GM12878 (cell line): Measurements from ENCODE around the gene PTPRD. TPM values are rescaled to one million over a fixed set of nuclear protein-coding genes. Genes with fewer than 3 reads are reported as not detected.

Experiments
- ATAC-seq: fragments of 200-7000 bp; cut with Tn5 transposase; 3 replicates; pipeline ENCODE4 v1.9.1; 2020; ENCODE audit warnings: mild to moderate bottlenecking, moderate library complexity
- BruUV-seq: library from RNA; stranded (reverse); fragments of 400-500 nt; replicated peaks from 2 replicates; lab custom pipeline; 2021; lab: Mats Ljungman, UMichigan
- CTCF ChIA-PET: fragments of 300-600 bp; sonication (Branson Sonifier 250); formaldehyde crosslinking; extraction: SDS; loops from one replicate; lab custom pipeline; 2021; ENCODE audit warnings: inconsistent platforms; lab: Yijun Ruan, JAX
- POLR2A ChIA-PET: fragments of 350-600 bp; formaldehyde crosslinking; extraction: SDS; loops from one replicate; lab custom pipeline; 2021; ENCODE audit warnings: inconsistent platforms; lab: Charles Lee
- RAD21 ChIA-PET: fragments of 300-600 bp; sonication (Branson Sonifier 250); formaldehyde crosslinking; loops from one replicate; lab custom pipeline; 2023; ENCODE audit warnings: antibody characterized with exemption; ENCODE audit not compliant: unreplicated experiment; lab: Charles Lee
- SMC1A ChIA-PET: fragments of 300-600 bp; sonication (Branson Sonifier 250); formaldehyde crosslinking; loops from one replicate; lab custom pipeline; 2023; ENCODE audit not compliant: unreplicated experiment, uncharacterized antibody; lab: Charles Lee
- DNase-seq: peaks from one replicate; pipeline ENCODE4 v3.0.0-alpha.2; 2011; ENCODE audit warnings: low read depth, low spot score
- FAIRE-seq: peaks from 3 replicates; lab custom pipeline; 2011; peaks lifted over from hg19 to GRCh38; lab: Jason Lieb, UNC
- H2AFZ ChIP-seq: 2 replicates; pipeline ENCODE4 v1.6.0; 2011; ENCODE audit warnings: low read depth, low read length, control low read depth; ENCODE audit not compliant: control insufficient read depth
- H3K27ac ChIP-seq: 2 replicates; pipeline ENCODE4 v1.5.1; 2011; ENCODE audit warnings: control low read depth; ENCODE audit not compliant: control insufficient read depth, insufficient read depth
- H3K27me3 ChIP-seq, 2 experiments: replicated peaks in 1 of 2; 2 replicates each; pipeline versions ENCODE4 v1.6.0 to v1.6.1; 2011; ENCODE audit warnings: low read length in 1 of 2; ENCODE audit not compliant: control insufficient read depth in 2 of 2, insufficient read depth in 2 of 2
- H3K36me3 ChIP-seq, 2 experiments: 2 replicates each; pipeline ENCODE4 v1.5.1; 2011; ENCODE audit warnings: low read length in 1 of 2; ENCODE audit not compliant: control insufficient read depth in 2 of 2, insufficient read depth in 2 of 2
- H3K4me1 ChIP-seq: 2 replicates; pipeline ENCODE4 v1.6.1; 2011; ENCODE audit warnings: mild to moderate bottlenecking, low read length, moderate library complexity, mixed read lengths; ENCODE audit not compliant: control insufficient read depth, insufficient read depth
- H3K4me2 ChIP-seq: 2 replicates; pipeline ENCODE4 v1.6.0; 2011; ENCODE audit warnings: control low read depth; ENCODE audit not compliant: control insufficient read depth, insufficient read depth
- H3K4me3 ChIP-seq: fragments of 200-600 bp; sonication (generic); 2 replicates; pipeline ENCODE4 v1.5.1; 2016
- H3K79me2 ChIP-seq: 2 replicates; pipeline ENCODE4 v1.6.0; 2011; ENCODE audit warnings: low read length; ENCODE audit not compliant: control insufficient read depth, insufficient read depth
- H3K9ac ChIP-seq: 2 replicates; pipeline ENCODE4 v1.8.0; 2011; ENCODE audit warnings: low read length, control low read depth, mixed read lengths; ENCODE audit not compliant: control insufficient read depth, insufficient read depth
- H3K9me3 ChIP-seq: replicated peaks from 3 replicates; pipeline ENCODE4 v1.5.1; 2011; ENCODE audit warnings: mild to moderate bottlenecking, low read length; ENCODE audit not compliant: control insufficient read depth, insufficient read depth
- H4K20me1 ChIP-seq: 2 replicates; pipeline ENCODE4 v1.6.0; 2011; ENCODE audit not compliant: control insufficient read depth, insufficient read depth
- BRCA1 ChIP-seq: IDR thresholded peaks from 2 replicates; pipeline ENCODE4 v1.6.1; 2011; ENCODE audit warnings: low read depth, low read length, improper control_type of control experiment
- CHD1 ChIP-seq: IDR thresholded peaks from 2 replicates; pipeline ENCODE4 v1.6.1; 2012; ENCODE audit warnings: low read depth, low read length, improper control_type of control experiment
- EP300 ChIP-seq, 2 experiments: fragments of 150-350 bp in 1 of 2; IDR thresholded peaks; 2 replicates each; pipeline ENCODE4 v1.6.1; 2011 to 2012; ENCODE audit warnings: low read depth in 2 of 2, low read length in 2 of 2, borderline replicate concordance in 1 of 2, improper control_type of control experiment in 1 of 2, inconsistent platforms in 1 of 2; ENCODE audit not compliant: control insufficient read depth in 1 of 2
- HCFC1 ChIP-seq: fragments of 150-350 bp; IDR thresholded peaks from 2 replicates; pipeline ENCODE4 v1.6.1; 2014; ENCODE audit warnings: low read length
- HDAC2 ChIP-seq: fragments of 200-600 bp; sonication (generic); IDR thresholded peaks from 2 replicates; pipeline ENCODE4 v1.6.1; 2017
- HDGF ChIP-seq: fragments of 450-650 bp; IDR thresholded peaks from 2 replicates; pipeline ENCODE4 v1.6.1; 2016; ENCODE audit warnings: antibody characterized with exemption
- IKZF1 ChIP-seq: fragments of 450-650 bp; conservative IDR thresholded peaks from 2 replicates; pipeline ENCODE4 v1.6.1; 2017; ENCODE audit warnings: antibody characterized with exemption, mild to moderate bottlenecking
- JUND ChIP-seq: IDR thresholded peaks from 2 replicates; pipeline ENCODE4 v1.6.1; 2012; ENCODE audit warnings: low read depth, mild to moderate bottlenecking, low read length, improper control_type of control experiment, moderate library complexity
- MEF2A ChIP-seq: IDR thresholded peaks from 2 replicates; pipeline ENCODE4 v1.6.1; 2011; ENCODE audit warnings: low read depth, mild to moderate bottlenecking, low read length, moderate library complexity; ENCODE audit not compliant: insufficient read depth
- NBN ChIP-seq: fragments of 450-650 bp; IDR thresholded peaks from 2 replicates; pipeline ENCODE4 v1.6.1; 2016
- PML ChIP-seq: IDR thresholded peaks from 2 replicates; pipeline ENCODE4 v1.6.1; 2012; ENCODE audit warnings: low read length, inconsistent platforms
- SMAD5 ChIP-seq: IDR thresholded peaks from 2 replicates; pipeline ENCODE4 v1.6.1; 2016; ENCODE audit warnings: antibody characterized with exemption, low read depth
- SPI1 ChIP-seq: IDR thresholded peaks from 2 replicates; pipeline ENCODE4 v1.6.1; 2011; ENCODE audit warnings: low read depth, mild to moderate bottlenecking, low read length, moderate library complexity, borderline replicate concordance; ENCODE audit not compliant: insufficient read depth
- SREBF2 ChIP-seq: IDR thresholded peaks from 2 replicates; pipeline ENCODE4 v1.6.1; 2012; ENCODE audit warnings: mild to moderate bottlenecking, low read length
- ZBTB11 ChIP-seq: fragments of 450-650 bp; formaldehyde crosslinking; IDR thresholded peaks from 2 replicates; pipeline ENCODE4 v1.5.0; 2022; ENCODE audit warnings: mild to moderate bottlenecking, missing genetic modification characterization
- ZNF384 ChIP-seq: IDR thresholded peaks from 2 replicates; pipeline ENCODE4 v1.6.1; 2012; ENCODE audit warnings: low read depth, mild to moderate bottlenecking, low read length, improper control_type of control experiment, borderline replicate concordance
- WGBS: methylation state at CpG from one replicate; pipeline ENCODE4 v1.1.6; 2016; ENCODE audit warnings: low lambda C conversion rate; ENCODE audit not compliant: insufficient replicate concordance, insufficient coverage; ENCODE audit errors: missing lambda C conversion rate; 5-methylcytosine and 5-hydroxymethylcytosine counted together
- in situ Hi-C: fragments of 300-500 bp; cut with MboI; formaldehyde crosslinking; loops from 9 replicates; pipeline ENCODE4 v1.14.3; 2018; ENCODE audit warnings: mixed read lengths
- intact Hi-C: fragments of 100-400 bp; cut with micrococcal nuclease; formaldehyde crosslinking; loops from one replicate; pipeline ENCODE4 v1.14.2; 2022; ENCODE audit not compliant: unreplicated experiment
- polyA plus RNA-seq, 11 experiments: library from polyadenylated mRNA; depleted of rRNA in 4 of 11; unstranded in 6 of 11; stranded (reverse) in 5 of 11; fragments of >200 nt; fragmentation: Nextera tagmentation in 4 of 11; fragmentation: Illumina TruSeq in 1 of 11; extraction: Ambion mirVana in 4 of 11; extraction: Trizol in 1 of 11; gene quantifications; 1 replicate in 1 of 11; 2 replicates in 10 of 11; pipeline versions ENCODE4 v1.2.1 to v1.2.3, GENCODE V29; 2011 to 2016; ENCODE audit warnings: inconsistent platforms in 2 of 11, missing spikeins in 2 of 11, low read depth in 1 of 11
- total RNA-seq, 4 experiments: library from RNA; depleted of rRNA in 3 of 4; stranded (reverse); fragments of >200 nt in 3 of 4; fragmentation: Illumina TruSeq in 1 of 4; extraction: Trizol in 1 of 4; gene quantifications; 2 replicates each; pipeline versions ENCODE4 v1.2.1 to v1.2.3, GENCODE V29; 2013 to 2021
- TF ChIP-seq, protein P1 (sequence below): fragments of 450-650 bp; conservative IDR thresholded peaks from 2 replicates; pipeline ENCODE4 v1.6.1; 2017; ENCODE audit warnings: mild to moderate bottlenecking, moderate library complexity
- TF ChIP-seq, protein P2 (sequence below): fragments of 150-350 bp; IDR thresholded peaks from 2 replicates; pipeline ENCODE4 v1.6.1; 2014; ENCODE audit warnings: mild to moderate bottlenecking, low read depth, low read length
- TF ChIP-seq, protein P3 (sequence below): fragments of 450-650 bp; IDR thresholded peaks from 2 replicates; pipeline ENCODE4 v1.6.1; 2014; ENCODE audit warnings: mild to moderate bottlenecking

The PTPRD gene
- total and polyA plus RNA-seq, 10 of the 15 experiments (the other 5 are each of a cell fraction or from before 2014, with no cell fraction given) = under 0.01 to 0.05 (median 0.01) TPM; not detected in 7

GRCh38 chr9:10134266-10134665 lies 478.5 kb downstream of the PTPRD start:
- RAD21 ChIA-PET = no interaction called here
- TF ChIP-seq SMAD5 (no peak), MEF2A (no peak), HDGF (no peak), HDAC2 (no peak), PML (no peak), ZNF384 (no peak), CHD1 (no peak), JUND (no peak), BRCA1 (no peak), SPI1 (no peak), SREBF2 (no peak), ZBTB11 (no peak), IKZF1 (no peak), EP300 (IDR thresholded peaks at IDR 0.05; ENCODE audit: borderline replicate concordance in 1 of 2, control insufficient read depth in 1 of 2, low read depth in 2 of 2, low read length in 2 of 2) (no peak), NBN (no peak), HCFC1 (no peak)
- TF ChIP-seq, protein P1, sequence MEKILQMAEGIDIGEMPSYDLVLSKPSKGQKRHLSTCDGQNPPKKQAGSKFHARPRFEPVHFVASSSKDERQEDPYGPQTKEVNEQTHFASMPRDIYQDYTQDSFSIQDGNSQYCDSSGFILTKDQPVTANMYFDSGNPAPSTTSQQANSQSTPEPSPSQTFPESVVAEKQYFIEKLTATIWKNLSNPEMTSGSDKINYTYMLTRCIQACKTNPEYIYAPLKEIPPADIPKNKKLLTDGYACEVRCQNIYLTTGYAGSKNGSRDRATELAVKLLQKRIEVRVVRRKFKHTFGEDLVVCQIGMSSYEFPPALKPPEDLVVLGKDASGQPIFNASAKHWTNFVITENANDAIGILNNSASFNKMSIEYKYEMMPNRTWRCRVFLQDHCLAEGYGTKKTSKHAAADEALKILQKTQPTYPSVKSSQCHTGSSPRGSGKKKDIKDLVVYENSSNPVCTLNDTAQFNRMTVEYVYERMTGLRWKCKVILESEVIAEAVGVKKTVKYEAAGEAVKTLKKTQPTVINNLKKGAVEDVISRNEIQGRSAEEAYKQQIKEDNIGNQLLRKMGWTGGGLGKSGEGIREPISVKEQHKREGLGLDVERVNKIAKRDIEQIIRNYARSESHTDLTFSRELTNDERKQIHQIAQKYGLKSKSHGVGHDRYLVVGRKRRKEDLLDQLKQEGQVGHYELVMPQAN = no peak
- TF ChIP-seq, protein P2, sequence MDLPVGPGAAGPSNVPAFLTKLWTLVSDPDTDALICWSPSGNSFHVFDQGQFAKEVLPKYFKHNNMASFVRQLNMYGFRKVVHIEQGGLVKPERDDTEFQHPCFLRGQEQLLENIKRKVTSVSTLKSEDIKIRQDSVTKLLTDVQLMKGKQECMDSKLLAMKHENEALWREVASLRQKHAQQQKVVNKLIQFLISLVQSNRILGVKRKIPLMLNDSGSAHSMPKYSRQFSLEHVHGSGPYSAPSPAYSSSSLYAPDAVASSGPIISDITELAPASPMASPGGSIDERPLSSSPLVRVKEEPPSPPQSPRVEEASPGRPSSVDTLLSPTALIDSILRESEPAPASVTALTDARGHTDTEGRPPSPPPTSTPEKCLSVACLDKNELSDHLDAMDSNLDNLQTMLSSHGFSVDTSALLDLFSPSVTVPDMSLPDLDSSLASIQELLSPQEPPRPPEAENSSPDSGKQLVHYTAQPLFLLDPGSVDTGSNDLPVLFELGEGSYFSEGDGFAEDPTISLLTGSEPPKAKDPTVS = no peak
- TF ChIP-seq, protein P3, sequence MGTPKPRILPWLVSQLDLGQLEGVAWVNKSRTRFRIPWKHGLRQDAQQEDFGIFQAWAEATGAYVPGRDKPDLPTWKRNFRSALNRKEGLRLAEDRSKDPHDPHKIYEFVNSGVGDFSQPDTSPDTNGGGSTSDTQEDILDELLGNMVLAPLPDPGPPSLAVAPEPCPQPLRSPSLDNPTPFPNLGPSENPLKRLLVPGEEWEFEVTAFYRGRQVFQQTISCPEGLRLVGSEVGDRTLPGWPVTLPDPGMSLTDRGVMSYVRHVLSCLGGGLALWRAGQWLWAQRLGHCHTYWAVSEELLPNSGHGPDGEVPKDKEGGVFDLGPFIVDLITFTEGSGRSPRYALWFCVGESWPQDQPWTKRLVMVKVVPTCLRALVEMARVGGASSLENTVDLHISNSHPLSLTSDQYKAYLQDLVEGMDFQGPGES = no peak
- TF ChIP-seq, all 136 proteins: peak for 0
- intact Hi-C loops = no loop called here
- BruUV-seq = no TSS peak
- ChIA-PET POLR2A (no interaction called here), SMC1A (no interaction called here), CTCF (no interaction called here)
- Histone ChIP-seq H3K9me3 (no peaks in the 10 kb centered on the region), H3K27me3 (no peaks in the 10 kb centered on the region), H3K79me2 (no peaks in the 10 kb centered on the region), H3K36me3 (no peaks in the 10 kb centered on the region), H3K27ac (no peak overlapping the region), H3K4me1 (no peaks in the 10 kb centered on the region), H3K4me3 (no peak overlapping the region), H2AFZ (no peak overlapping the region), H3K9ac (no peak overlapping the region), H4K20me1 (no peaks in the 10 kb centered on the region), H3K4me2 (no peak overlapping the region)
- no peak for FAIRE-seq
- DNase-seq = no peak
- ATAC-seq = no peak
- in situ Hi-C loops = no loop called here
- WGBS = 29% methylated on average over 4 of the region's 4 CpGs
